Cardiac muscle cell (in vitro differentiated cells and primary cell): ENCODE results near the gene RFX5. TPM values are rescaled to one million over a fixed set of nuclear protein-coding genes. Genes with fewer than 3 reads are reported as not detected.
A peak's percentile ranks its signal among the peaks of the same experiment; 100 is the strongest.

Experiments used
- DNase-seq, 2 donors: peaks; one replicate each; pipeline versions ENCODE4 v3.0.0 to v3.0.0-alpha.2; 2010 to 2017; ENCODE audit warnings: low read depth in 1 of 2, low spot score in 1 of 2
- H3K27ac ChIP-seq: fragments of 200-600 bp; sonication (generic); 2 replicates; pipeline ENCODE4 v1.5.1; 2016
- H3K27me3 ChIP-seq: fragments of 200-600 bp; sonication (generic); 2 replicates; pipeline ENCODE4 v1.6.0; 2016; ENCODE audit warnings: control low read depth
- H3K36me3 ChIP-seq: fragments of 200-600 bp; sonication (generic); 2 replicates; pipeline ENCODE4 v1.5.1; 2016; ENCODE audit warnings: control low read depth
- H3K4me1 ChIP-seq: fragments of 200-600 bp; sonication (generic); 2 replicates; pipeline ENCODE4 v1.8.1; 2017; ENCODE audit warnings: low read depth, mild to moderate bottlenecking, mixed run types
- H3K4me3 ChIP-seq: fragments of 200-600 bp; sonication (generic); 2 replicates; pipeline ENCODE4 v1.5.1; 2016; ENCODE audit warnings: mild to moderate bottlenecking
- H3K9me3 ChIP-seq: fragments of 200-600 bp; sonication (generic); 2 replicates; pipeline ENCODE4 v1.5.1; 2017; ENCODE audit warnings: low read depth, mild to moderate bottlenecking, control low read depth
- polyA plus RNA-seq: library from polyadenylated mRNA; unstranded; fragments of >200 nt; fragmentation: Nextera tagmentation; extraction: Ambion mirVana; gene quantifications from 2 replicates; pipeline ENCODE4 v1.2.1, GENCODE V29; 2016
- total RNA-seq: library from RNA; depleted of rRNA; stranded (reverse); fragments of >200 nt; gene quantifications from 2 replicates; pipeline ENCODE4 v1.2.3, GENCODE V29; 2016
- TF ChIP-seq, protein P1 (sequence below): IDR thresholded peaks from 2 replicates; pipeline ENCODE4 v1.5.1; 2012; ENCODE audit warnings: low read depth, mild to moderate bottlenecking, low read length

The RFX5 gene
- total and polyA plus RNA-seq, 2 experiments from 2014 or later = 52.4 to 87.2 TPM

DNA sequence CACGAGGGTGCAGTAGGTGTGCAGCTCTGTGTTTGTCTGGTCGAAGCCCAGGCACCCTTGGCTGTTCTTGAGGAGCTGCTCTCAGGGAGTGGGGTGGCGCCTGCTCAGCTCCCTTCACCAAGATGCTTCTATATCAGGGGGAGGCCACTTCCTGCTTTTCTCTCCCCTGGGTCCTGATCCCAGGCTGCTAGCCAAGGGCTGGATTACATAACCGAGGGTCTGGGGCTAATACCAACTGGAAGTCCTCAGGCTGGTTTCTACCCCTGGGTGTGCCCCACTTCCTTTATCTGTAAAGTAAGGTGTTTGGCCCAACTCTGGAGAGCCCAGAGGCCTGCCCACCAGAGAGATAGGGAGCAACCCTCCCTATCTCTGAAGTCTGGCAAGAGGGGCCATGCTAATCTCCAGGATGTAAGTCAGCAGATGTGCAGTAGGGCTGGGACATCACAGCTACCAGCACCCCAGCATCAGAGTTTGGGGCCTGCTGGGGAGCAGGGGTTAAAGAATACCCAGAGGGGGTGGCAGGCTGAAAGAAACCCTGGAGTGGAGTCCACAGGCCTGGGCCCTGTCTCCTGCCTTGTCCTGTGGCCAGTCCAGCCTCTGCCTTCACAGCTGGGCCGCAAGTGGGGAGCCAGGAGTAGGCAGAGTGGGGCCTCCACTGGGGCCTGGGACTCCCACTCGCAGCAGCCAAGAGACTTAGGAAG lies 23.3 kb upstream of the RFX5 start:
- Histone ChIP-seq H3K4me1 (peaks cover 19% of the 10 kb centered on the region), H3K9me3 (no peaks in the 10 kb centered on the region), H3K27ac (peak overlapping the region; percentile 43), H3K36me3 (no peaks in the 10 kb centered on the region), H3K4me3 (no peak overlapping the region), H3K27me3 (no peaks in the 10 kb centered on the region)
- TF ChIP-seq, protein P1, sequence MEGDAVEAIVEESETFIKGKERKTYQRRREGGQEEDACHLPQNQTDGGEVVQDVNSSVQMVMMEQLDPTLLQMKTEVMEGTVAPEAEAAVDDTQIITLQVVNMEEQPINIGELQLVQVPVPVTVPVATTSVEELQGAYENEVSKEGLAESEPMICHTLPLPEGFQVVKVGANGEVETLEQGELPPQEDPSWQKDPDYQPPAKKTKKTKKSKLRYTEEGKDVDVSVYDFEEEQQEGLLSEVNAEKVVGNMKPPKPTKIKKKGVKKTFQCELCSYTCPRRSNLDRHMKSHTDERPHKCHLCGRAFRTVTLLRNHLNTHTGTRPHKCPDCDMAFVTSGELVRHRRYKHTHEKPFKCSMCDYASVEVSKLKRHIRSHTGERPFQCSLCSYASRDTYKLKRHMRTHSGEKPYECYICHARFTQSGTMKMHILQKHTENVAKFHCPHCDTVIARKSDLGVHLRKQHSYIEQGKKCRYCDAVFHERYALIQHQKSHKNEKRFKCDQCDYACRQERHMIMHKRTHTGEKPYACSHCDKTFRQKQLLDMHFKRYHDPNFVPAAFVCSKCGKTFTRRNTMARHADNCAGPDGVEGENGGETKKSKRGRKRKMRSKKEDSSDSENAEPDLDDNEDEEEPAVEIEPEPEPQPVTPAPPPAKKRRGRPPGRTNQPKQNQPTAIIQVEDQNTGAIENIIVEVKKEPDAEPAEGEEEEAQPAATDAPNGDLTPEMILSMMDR = no peak
- DNase-seq = peak in 1 of 2 donors; percentile 69

DNA sequence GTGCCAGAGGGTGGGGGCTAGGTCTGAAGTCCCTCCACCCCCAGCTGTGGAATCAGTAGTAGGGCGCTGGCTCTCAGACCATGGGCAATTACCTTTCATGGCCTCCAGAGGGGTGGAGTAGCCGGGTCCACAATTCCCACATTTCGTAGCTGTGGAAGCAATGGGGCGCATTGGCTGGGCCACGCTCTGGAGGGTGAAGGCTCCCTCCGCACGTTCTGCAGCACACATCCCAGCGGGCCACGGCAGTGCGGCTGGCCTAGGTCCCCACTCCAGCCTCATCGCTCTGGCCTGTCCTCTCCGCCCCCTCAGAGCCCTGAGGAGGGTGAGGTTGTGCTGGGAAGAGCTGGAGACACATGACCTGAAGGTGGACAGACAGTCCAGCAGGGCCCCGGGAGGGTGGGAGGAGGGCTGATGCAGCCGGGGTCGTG lies 22.6 kb upstream of the RFX5 start:
- TF ChIP-seq, protein P1 = no peak
- H3K4me1 ChIP-seq = peaks cover 19% of the 10 kb centered on the region
- H3K4me3 ChIP-seq = no peak overlapping the region
- H3K9me3 ChIP-seq = no peaks in the 10 kb centered on the region
- no peaks in the 10 kb centered on the region for H3K27me3 ChIP-seq
- no peaks in the 10 kb centered on the region for H3K36me3 ChIP-seq
- H3K27ac ChIP-seq = no peak overlapping the region
- no peak for DNase-seq

DNA sequence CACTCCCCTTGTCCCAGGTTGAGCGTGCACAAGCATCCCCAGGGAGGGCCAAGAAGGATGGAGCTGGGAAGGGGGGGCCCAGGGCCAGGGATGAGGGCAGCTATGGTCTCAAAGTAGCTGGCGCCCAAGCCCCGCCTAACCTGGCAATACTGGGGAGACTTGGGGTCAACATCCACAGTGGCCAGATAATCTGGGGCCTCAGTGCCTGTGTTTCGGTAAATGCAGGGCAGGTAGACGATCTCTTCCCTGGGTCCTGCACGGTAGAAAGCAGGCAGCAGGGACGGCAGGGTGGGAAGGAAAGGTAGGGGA lies 22.2 kb upstream of the RFX5 start:
- no peak for DNase-seq
- Histone ChIP-seq H3K9me3 (no peaks in the 10 kb centered on the region), H3K4me1 (peaks cover 19% of the 10 kb centered on the region), H3K27ac (no peak overlapping the region), H3K27me3 (no peaks in the 10 kb centered on the region), H3K4me3 (no peak overlapping the region), H3K36me3 (no peaks in the 10 kb centered on the region)
- TF ChIP-seq, protein P1 = no peak

DNA sequence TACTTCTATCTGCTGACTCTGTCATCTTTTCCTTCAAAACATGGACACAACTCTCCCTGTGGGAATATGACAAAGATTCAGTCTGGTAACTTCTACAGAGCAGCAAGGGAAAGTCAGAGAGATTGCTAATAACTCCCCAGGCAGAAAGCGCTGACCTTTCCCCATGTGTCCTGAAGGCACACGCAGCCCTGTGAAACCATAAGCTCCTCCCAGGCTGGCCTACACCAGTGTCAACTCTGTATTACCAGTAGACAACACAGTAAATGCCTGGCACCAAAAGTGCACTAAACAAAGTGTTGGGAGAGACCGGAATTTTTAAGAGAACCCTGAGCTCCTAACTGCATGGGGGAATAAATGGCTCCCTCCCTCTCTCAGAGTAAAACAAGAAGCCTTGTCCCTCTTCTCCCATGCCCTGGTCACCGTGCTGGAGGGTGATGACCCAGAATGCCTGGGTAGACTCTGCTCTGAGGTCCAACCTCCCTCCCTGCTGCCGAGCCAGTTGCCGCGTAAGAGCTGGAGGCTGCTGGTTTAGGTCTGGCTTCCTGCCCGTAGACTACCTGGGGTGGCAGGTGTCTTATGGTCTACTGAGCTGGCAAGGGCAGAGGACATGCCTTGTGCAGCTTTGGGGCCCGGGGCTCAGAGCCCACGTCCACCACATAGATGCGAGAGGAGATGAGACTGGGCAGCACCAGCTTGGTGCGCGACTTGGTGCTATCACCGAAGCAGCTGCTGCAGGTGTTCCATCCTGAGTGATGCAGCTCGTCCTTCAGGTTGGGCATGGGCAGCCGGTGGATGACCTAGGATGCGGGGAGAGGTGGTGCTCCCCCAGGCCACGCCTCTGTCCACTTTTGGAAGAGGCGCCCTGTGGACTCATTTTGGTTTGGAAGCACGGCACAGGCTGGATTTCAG lies 21.6 kb upstream of the RFX5 start:
- DNase-seq = no peak
- Histone ChIP-seq H3K4me1 (peaks cover 19% of the 10 kb centered on the region), H3K27me3 (no peaks in the 10 kb centered on the region), H3K4me3 (no peak overlapping the region), H3K9me3 (no peaks in the 10 kb centered on the region), H3K27ac (no peak overlapping the region), H3K36me3 (no peaks in the 10 kb centered on the region)
- TF ChIP-seq, protein P1 = no peak

DNA sequence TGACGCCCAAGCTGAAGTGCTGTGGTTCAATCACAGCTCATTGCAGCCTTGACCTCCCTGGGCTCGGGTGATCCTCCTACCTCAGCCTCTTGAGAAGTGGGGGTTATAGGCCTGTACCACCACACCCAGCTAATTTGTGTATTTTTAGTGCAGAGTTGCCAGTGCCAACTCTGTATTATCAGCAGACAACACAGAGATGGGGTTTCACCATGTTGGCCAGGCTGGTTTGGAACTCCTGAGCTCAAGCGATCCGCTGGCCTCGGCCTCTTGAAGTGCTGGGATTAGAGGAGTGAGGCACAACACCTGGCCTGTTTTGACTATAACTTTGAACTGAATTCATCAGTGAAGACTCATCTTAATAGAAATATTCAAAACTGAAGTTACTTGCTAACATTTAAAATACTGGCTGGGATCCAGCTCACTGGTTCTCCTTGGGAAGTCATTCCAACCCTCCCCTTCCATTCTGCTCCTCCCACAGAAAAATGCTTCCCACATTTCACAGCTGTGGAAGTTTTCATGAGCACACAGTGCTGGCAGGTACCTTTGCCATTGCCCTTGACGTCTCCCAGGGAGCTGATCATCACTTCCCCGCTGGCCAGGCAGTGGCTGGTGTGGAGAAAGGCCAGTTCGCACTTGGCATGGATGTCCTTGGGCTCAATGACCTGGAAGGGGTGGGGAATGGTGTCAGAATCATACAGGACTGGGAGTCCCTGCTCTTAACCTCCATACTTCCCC lies 20.8 kb upstream of the RFX5 start:
- H3K4me1 ChIP-seq = peaks cover 18% of the 10 kb centered on the region
- TF ChIP-seq, protein P1 = no peak
- no peaks in the 10 kb centered on the region for H3K36me3 ChIP-seq
- peak in 1 of 2 donors; percentile 21 for DNase-seq
- no peak overlapping the region for H3K4me3 ChIP-seq
- H3K27ac ChIP-seq = no peak overlapping the region
- no peaks in the 10 kb centered on the region for H3K27me3 ChIP-seq
- H3K9me3 ChIP-seq = no peaks in the 10 kb centered on the region
